Stimulated activated naive CD4-positive, alpha-beta T cell treated with Interleukin-2 at 50 U/mL for 16 hours (primary cell): Measurements from ENCODE around the gene TMEM61.
"Not testable (repeated sequence)": the region's sequence is repeated elsewhere in the genome, so short reads cannot be mapped to it uniquely, and the experiment has no call there.

Source experiments
- DNase-seq: peaks from one replicate; lab custom pipeline; 2025; lab: John Stamatoyannopoulos, UW

The TMEM61 gene

GRCh38 chr1:54980528-54981241 is at the start of gene TMEM61:
Gene TMEM61 (plus strand): TSS chr1:54980628. CDS start chr1:54981066, 438 bp downstream.
- no peak for DNase-seq

DNA sequence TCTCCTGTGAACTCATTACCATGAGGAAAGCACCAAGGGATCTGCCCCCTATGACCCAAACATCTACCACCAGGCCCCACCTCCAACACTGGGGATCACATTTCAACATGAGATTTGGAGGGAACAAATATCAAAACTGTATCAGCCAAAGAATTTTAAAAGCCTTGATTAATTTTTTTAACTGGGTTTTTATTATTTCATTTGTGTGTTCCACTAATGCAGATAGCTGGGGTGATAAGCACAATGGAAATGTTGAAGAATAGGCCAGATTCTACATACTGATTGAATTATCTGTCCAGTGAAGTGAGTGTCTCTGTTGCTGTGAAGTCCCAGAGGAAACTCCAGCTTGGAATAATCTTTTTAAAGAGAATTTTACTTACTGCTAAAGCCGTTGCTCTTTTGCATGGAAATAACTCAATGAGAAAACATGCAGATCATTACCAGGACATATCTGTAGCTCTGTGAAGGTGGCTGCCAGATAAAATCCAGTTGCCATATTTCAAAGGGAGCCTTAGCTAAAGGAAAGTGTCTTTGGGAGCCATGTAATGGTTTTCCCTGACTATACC is 49.1 kb upstream of the TMEM61 start:
- no peak for DNase-seq

DNA sequence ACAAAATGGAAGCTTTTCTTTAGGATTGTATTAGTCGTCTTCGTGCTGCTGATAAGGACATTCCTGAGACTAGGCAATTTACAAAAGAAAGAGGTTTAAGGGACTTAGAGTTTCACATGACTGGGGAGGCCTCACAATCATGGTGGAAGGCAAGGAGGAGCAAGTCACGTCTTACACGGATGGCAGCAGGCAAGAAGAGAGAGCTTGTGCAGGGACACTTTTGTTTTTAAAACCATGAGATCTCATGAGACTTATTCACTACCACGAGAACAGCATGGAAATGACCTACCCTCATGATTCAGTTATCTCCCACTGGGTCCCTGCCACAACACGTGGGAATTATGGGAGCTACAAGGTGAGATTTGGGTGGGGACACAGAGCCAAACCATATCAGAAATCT is 46.3 kb upstream of the TMEM61 start:
- not testable (repeated sequence) for DNase-seq

DNA sequence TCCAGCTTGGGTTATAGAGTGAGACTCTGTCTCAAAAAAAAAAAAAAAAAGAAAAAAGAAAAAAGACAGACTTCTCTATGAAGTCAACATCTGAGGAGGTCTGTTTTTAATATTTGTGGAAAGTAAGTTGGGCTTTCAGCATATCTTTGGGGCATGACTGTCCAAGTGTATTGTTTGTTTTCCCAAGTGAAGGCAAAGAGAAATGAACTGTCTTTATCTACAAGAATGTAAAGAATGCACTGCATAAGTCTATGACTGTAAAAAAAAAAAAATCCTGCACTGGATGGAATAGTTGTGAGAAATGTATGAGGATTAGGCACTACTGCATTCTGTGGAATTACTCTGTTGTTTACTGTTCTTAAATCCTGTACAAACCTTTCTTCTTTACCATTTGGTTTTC is 45.6 kb upstream of the TMEM61 start:
- no peak for DNase-seq

DNA sequence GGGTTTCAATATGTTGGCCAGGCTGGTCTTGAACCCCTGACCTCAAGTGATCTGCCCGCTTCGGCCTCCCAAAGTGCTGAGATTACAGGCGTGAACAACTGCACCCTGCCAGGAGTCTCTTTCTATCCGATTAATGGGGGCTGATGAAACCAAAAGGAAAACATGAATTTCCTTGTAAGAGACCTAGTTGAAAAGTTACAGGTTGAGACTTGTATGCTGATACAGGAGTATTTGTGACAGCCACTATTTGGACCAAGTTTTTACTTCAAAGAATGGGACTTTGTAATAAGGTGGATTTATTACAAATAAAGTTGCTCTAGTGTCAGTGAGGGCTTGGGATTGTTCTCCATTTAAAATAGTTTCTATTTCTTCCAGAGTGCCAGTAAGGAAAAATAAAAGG is 43.6 kb upstream of the TMEM61 start:
- no peak for DNase-seq

GRCh38 chr1:54937469-54937868 is 43.0 kb upstream of the TMEM61 start:
- no peak for DNase-seq

DNA sequence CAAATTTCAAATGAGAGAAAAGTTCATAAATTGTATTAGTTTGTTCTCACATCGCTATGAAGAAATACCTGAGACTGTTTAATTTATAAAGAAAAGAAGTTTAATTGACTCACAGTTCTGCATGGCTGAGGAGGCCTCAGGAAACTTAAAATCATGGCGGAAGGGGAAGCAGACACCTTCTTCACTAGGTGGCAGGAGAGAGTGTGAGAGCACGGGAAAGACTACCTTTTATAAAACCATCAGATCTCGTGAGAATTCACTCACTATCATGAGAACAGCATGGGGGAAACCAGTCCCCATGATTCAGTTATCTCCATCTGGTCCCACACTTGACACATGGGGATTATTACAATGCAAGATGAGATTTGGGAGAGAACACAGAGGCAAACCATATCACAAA is 41.5 kb upstream of the TMEM61 start:
- not testable (repeated sequence) for DNase-seq

- DNase-seq: no peak
These were observed 40.4 kb upstream of the TMEM61 start for GRCh38 chr1:54940042-54940441.

DNA sequence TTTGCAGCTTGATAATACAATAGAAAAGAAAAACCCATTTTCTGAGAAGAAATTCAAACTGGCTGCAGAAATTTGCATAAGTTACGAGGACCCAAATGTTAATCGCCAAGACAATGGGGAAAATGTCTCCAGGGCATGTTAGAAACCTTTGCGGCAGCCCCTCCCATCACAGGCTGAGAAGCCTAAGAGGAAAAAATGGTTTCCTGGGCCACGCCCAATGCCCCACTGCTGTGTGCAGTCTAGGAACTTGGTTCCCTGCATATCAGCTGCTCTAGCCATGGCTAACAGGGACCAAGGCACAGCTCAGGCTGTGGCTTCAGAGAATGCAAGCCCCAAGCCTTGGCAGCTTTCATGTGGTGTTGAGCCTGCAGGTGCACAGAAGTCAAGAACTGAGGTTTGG is 37.5 kb upstream of the TMEM61 start:
- DNase-seq: no peak

- peak; percentile 56 for DNase-seq
These were observed 35.6 kb upstream of the TMEM61 start for GRCh38 chr1:54944610-54945392.

- DNase-seq: no peak
These were observed 35.0 kb upstream of the TMEM61 start for GRCh38 chr1:54945393-54945936.

GRCh38 chr1:54947540-54947939 is 32.9 kb upstream of the TMEM61 start:
- no peak for DNase-seq

GRCh38 chr1:54949053-54949452 is 31.4 kb upstream of the TMEM61 start:
- DNase-seq: no peak

GRCh38 chr1:54950006-54950368 is 30.4 kb upstream of the TMEM61 start:
- DNase-seq: no peak

- DNase-seq: peak; percentile 4
These were observed 29.9 kb upstream of the TMEM61 start for GRCh38 chr1:54950369-54951163.

- no peak for DNase-seq
These were observed 28.6 kb upstream of the TMEM61 start for GRCh38 chr1:54951810-54952226.

DNA sequence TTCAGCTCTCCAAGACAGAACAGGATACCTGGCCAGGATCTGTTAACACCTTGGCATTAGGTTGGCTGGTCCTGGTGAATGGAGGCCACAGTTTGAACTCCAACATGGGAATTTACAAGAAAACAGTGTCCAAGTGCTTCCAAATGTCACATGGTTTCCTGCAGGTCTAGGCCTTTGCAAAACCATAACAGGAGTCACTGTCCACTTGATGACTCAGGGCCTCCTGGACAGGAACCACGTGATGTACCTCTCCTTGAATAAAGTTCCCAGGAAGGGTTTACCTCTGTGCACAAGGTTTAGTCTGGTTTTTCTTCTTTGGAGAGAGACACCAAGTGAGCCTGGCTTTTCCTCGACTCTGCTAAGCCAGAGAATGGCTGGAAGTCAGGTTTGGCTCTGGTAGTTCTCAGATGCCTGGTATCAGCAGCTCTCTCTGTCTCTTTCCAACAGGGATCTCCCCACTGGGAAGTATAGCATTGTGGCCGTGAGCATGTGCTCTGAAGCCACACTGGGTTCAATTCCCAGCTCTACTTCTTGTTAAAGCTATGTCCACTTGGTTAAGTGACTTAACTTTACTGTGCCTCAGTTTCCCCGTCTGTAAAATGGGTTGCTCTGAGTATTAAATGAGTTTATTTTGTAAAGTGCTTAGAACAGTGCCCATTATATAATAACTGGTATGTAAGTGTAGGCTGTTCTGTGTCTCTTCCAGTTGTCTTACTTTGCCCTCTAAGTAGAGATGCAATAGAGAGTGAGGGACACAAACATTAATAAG is 27.3 kb upstream of the TMEM61 start:
- DNase-seq: no peak

GRCh38 chr1:54953846-54954245 is 26.6 kb upstream of the TMEM61 start:
- no peak for DNase-seq

DNA sequence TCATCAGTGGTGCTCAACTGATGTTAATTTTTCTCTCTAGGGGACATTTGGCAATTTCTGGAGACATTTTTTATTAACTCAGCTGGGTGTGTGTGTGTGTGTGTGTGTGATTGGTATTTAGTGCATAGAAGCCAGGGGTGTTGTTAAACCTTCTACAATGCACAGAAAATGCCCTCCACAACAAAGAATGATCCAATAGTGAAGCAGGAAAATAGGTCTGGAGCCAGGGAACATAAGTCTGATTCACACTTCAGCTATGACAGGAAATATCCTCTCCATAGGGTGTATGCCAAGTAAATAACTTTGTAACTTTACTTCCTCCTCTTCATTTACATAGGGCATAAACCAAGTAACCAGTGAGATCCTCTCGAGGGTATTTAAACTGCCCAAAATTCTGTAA is 25.1 kb upstream of the TMEM61 start:
- no peak for DNase-seq

- DNase-seq: no peak
These were observed 23.7 kb upstream of the TMEM61 start for GRCh38 chr1:54956726-54957125.

DNA sequence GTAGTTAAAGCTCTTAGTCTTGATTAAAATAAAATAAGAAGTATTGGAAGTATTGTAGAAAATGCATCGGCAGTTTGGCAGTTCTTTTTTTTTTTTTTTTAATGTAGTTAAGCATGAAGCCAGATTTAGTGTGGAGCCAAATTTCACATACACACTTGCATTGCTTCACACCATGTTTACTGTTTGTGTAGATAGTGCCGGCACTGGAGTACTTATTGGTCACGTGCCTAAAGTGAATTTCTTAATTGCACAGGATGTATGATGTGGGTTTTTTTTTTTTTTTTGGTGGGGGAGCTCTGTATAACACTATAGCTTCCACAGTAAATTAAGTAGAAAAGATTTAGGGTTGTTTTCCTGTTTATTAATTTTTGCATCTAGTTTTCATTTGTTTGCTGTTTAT is 21.2 kb upstream of the TMEM61 start:
- DNase-seq: no peak
